ENCODE data around the gene ACOD1.
"Not testable (repeated sequence)": the region's sequence is repeated elsewhere in the genome, so short reads cannot be mapped to it uniquely, and the experiment has no call there.

Gene ACOD1

DNA sequence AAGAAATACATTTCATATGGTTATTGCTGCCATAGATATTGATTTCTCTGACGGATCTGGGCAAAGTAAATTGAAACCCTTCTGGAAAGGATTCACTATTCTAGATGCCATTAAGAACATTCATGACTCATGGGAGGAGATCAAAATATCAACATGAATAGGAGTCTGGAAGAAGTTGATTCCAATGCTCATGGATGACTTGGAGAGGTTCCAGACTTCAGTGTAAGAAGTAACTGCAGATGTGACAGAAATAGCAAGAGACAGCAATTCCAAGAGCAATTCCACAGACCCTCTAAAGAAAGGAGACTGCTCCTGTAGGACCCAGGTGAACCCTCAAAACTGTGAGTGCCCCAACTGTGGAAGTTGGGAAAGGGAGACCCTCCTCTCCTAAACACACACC, 31.2 kb upstream of the ACOD1 start:
- H3K36me3 ChIP-seq, result no peaks in the 10 kb centered on the region
- peaks cover 14% of the 10 kb centered on the region for H3K4me1 ChIP-seq
- TF ChIP-seq, protein P1, sequence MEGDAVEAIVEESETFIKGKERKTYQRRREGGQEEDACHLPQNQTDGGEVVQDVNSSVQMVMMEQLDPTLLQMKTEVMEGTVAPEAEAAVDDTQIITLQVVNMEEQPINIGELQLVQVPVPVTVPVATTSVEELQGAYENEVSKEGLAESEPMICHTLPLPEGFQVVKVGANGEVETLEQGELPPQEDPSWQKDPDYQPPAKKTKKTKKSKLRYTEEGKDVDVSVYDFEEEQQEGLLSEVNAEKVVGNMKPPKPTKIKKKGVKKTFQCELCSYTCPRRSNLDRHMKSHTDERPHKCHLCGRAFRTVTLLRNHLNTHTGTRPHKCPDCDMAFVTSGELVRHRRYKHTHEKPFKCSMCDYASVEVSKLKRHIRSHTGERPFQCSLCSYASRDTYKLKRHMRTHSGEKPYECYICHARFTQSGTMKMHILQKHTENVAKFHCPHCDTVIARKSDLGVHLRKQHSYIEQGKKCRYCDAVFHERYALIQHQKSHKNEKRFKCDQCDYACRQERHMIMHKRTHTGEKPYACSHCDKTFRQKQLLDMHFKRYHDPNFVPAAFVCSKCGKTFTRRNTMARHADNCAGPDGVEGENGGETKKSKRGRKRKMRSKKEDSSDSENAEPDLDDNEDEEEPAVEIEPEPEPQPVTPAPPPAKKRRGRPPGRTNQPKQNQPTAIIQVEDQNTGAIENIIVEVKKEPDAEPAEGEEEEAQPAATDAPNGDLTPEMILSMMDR (IDR thresholded peaks at IDR 0.05; ENCODE audit: low read depth, low read length), result no peak
- DNase-seq, result no peak
- H3K4me3 ChIP-seq (ENCODE audit: low read depth, low read length), result no peak overlapping the region
- no peaks in the 10 kb centered on the region for H3K27me3 ChIP-seq
- H3K9me3 ChIP-seq, result no peaks in the 10 kb centered on the region

DNA sequence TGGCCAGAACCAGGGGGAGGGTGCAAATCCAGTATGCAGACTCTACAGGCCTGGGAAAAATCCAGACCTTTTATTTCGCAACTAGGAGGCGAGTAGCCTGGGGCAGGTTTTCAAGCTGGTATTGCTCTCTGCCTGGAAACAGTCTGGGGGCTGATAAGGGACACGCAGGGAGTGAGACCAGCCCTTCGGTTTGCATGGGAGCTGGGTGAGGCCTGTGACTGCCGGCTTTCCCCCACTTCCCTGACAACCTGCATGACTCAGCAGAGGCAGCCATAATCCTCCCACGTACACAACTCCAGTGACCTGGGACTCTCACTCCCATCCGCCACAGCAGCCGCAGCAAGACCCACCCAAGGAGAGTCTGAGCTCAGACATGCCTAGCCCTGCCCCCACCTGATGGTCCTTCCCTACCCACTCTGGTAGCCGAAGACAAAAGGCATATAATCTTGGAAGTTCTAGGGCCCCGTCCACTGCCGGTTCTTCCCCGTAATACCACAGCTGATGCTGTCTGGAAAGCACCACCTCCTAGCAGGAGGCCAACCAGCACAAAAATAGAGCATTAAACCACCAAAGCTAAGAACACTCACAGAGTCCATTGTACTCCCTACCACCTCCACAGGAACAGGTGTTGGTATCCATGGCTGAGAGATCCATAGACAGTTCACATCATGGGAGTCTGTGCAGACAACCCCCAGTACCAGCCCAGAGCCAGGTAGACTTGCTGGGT, 30.4 kb upstream of the ACOD1 start:
- not testable (repeated sequence) for H3K4me3 ChIP-seq (ENCODE audit: low read depth, low read length); H3K9me3 ChIP-seq; H3K36me3 ChIP-seq; H3K27me3 ChIP-seq
- H3K4me1 ChIP-seq, result peaks cover 14% of the 10 kb centered on the region
- peak; percentile 89 for DNase-seq

DNA sequence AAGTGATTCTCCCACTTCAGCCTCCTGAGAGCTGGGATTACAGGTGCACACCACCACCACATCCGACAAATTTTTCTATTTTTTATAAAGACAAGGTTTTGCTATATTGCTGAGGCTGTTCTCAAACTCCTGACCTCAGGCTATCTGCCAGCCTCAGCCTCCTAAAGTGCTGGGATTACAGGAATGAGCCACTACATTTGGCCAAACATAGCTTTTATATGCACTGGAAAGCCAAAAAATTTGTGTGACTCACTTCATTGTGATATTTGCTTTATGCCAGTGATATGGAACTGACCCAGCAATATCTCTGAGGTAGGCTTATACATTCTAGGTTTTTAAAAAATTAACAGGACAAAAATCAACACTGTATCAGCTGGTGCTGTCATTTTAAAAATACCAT, 26.8 kb upstream of the ACOD1 start:
- no peaks in the 10 kb centered on the region for H3K36me3 ChIP-seq
- H3K4me1 ChIP-seq, result peaks cover 14% of the 10 kb centered on the region
- H3K4me3 ChIP-seq (ENCODE audit: low read depth, low read length), result no peak overlapping the region
- TF ChIP-seq, protein P1 (IDR thresholded peaks at IDR 0.05; ENCODE audit: low read depth, low read length), result no peak
- no peaks in the 10 kb centered on the region for H3K27me3 ChIP-seq
- no peaks in the 10 kb centered on the region for H3K9me3 ChIP-seq
- DNase-seq, result no peak

- no peaks in the 10 kb centered on the region for H3K36me3 ChIP-seq
- no peaks in the 10 kb centered on the region for H3K9me3 ChIP-seq
- no peaks in the 10 kb centered on the region for H3K4me1 ChIP-seq
- no peaks in the 10 kb centered on the region for H3K27me3 ChIP-seq
- H3K4me3 ChIP-seq (ENCODE audit: low read depth, low read length), result no peak overlapping the region
- no peak for DNase-seq
- TF ChIP-seq, protein P1 (IDR thresholded peaks at IDR 0.05; ENCODE audit: low read depth, low read length), result no peak
Measured at GRCh38 chr13:76925115-76925514, 23.2 kb upstream of the ACOD1 start.

DNA sequence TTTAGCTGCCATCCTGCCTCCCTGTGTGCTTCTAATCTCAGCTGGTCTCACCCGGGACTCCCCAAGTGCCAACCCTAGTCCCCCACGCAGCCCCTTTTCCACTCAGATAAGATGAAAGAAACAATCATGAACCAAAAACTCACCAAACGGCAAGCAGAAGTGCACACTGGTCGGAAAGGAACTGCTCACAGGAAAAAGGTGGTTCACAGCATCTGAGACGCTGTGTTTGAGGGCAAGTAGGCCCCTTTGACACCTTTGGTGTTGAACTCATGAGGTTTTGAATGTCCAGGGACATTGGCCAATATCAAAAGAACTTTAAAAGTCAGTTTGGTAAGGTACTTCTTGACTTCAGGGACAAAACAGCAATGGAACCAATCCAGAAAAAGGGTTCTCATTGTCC, 20.4 kb upstream of the ACOD1 start:
- no peak for DNase-seq
- TF ChIP-seq, protein P1 (IDR thresholded peaks at IDR 0.05; ENCODE audit: low read depth, low read length), result no peak
- Histone ChIP-seq H3K4me1 (no peaks in the 10 kb centered on the region), H3K27me3 (no peaks in the 10 kb centered on the region), H3K36me3 (no peaks in the 10 kb centered on the region), H3K9me3 (no peaks in the 10 kb centered on the region), H3K4me3 (ENCODE audit: low read depth, low read length) (no peak overlapping the region)

- H3K9me3 ChIP-seq, result no peaks in the 10 kb centered on the region
- DNase-seq, result no peak
- TF ChIP-seq, protein P1 (IDR thresholded peaks at IDR 0.05; ENCODE audit: low read depth, low read length), result no peak
- no peaks in the 10 kb centered on the region for H3K4me1 ChIP-seq
- no peaks in the 10 kb centered on the region for H3K36me3 ChIP-seq
- no peaks in the 10 kb centered on the region for H3K27me3 ChIP-seq
- H3K4me3 ChIP-seq (ENCODE audit: low read depth, low read length), result no peak overlapping the region
Measured at GRCh38 chr13:76928456-76928855, 19.9 kb upstream of the ACOD1 start.

All from BE2C (cell line).